ENCODE measurements around the gene DLGAP3. TPM values are rescaled to one million over a fixed set of nuclear protein-coding genes. Genes with fewer than 3 reads are reported as not detected.

DLGAP3 gene
- total RNA-seq, 1 experiment from 2014 or later: 7.3 TPM

DNA sequence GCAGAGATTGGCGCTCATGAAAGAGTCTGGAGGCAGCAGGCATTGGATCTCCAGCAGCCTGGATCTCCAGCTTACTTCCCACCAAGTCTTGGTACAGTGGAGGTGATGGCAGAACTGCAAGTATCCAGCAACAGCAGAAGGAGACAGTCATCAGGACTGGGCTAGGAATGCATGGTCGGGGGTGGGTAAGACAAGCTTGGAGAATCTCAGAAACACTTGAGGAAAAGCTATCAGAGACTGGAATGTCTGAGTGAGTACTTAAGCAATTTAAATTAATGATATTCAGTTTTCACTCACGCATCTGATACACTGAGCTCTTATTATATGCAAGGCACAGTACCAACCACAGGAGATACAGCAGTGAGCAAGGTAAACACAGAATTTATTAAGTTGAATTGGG, 45.9 kb upstream of the DLGAP3 start:
- Mint-ChIP-seq H3K27me3 (ENCODE audit: low read depth) (no peaks in the 10 kb centered on the region; the same call in 1 of the 2 replicates), H3K9me3 (no peaks in the 10 kb centered on the region; a peak in 1 of 5 replicates), H3K36me3 (ENCODE audit: insufficient read depth in 1 of 3, low read depth in 3 of 3) (no peaks in the 10 kb centered on the region), H3K4me3 (no peak overlapping the region), H3K27ac (no peak overlapping the region), H3K4me1 (peaks cover 20 to 28% of the 10 kb centered on the region in 2 experiments)
- no peaks in the 10 kb centered on the region for H3K9me3 ChIP-seq (ENCODE audit: control insufficient read depth, low read depth, low read length)
- H2BK15ac ChIP-seq (ENCODE audit: low read depth, low read length): no peak overlapping the region
- no peak overlapping the region for H2AK5ac ChIP-seq (ENCODE audit: insufficient read length, low read length)
- no peak overlapping the region for H3K18ac ChIP-seq (ENCODE audit: insufficient read length, low read depth, low read length)
- no peak overlapping the region for H3K4me2 ChIP-seq (ENCODE audit: insufficient read depth, insufficient read length, low read length)
- no peak overlapping the region for H3K27ac ChIP-seq (ENCODE audit: insufficient read length, low read depth, low read length)
- no peak overlapping the region for H2BK12ac ChIP-seq (ENCODE audit: insufficient read length, low read depth, low read length)
- no peak overlapping the region for H4K5ac ChIP-seq (ENCODE audit: insufficient read length, low read depth, low read length)
- H3K23me2 ChIP-seq (ENCODE audit: insufficient read length, low read depth, low read length, poor library complexity, severe bottlenecking): no peaks in the 10 kb centered on the region
- DNase-seq: no peak
- no peak overlapping the region for H3K9ac ChIP-seq (ENCODE audit: extremely low read depth, insufficient read length, low read length)
- no peak overlapping the region for H3T11ph ChIP-seq (ENCODE audit: low read length)
- H3K79me2 ChIP-seq (ENCODE audit: insufficient read depth, low read length): no peaks in the 10 kb centered on the region
- no peak overlapping the region for H3K14ac ChIP-seq (ENCODE audit: insufficient read depth, low read length)
- no peak overlapping the region for H2BK120ac ChIP-seq (ENCODE audit: low read depth, low read length, poor library complexity, severe bottlenecking)
- no peak overlapping the region for H4K91ac ChIP-seq (ENCODE audit: insufficient read length, low read depth, low read length)
- H3K79me1 ChIP-seq (ENCODE audit: insufficient read depth, low read depth, low read length, poor library complexity, severe bottlenecking): no peaks in the 10 kb centered on the region
- peaks cover 4% of the 10 kb centered on the region; the same call in 1 of the 2 replicates for H3K4me1 ChIP-seq (ENCODE audit: insufficient read depth, low read length)
- H2AFZ ChIP-seq (ENCODE audit: low read length): no peak overlapping the region
- H2BK5ac ChIP-seq (ENCODE audit: insufficient read length, low read length): no peak overlapping the region
- TF ChIP-seq, protein P1, sequence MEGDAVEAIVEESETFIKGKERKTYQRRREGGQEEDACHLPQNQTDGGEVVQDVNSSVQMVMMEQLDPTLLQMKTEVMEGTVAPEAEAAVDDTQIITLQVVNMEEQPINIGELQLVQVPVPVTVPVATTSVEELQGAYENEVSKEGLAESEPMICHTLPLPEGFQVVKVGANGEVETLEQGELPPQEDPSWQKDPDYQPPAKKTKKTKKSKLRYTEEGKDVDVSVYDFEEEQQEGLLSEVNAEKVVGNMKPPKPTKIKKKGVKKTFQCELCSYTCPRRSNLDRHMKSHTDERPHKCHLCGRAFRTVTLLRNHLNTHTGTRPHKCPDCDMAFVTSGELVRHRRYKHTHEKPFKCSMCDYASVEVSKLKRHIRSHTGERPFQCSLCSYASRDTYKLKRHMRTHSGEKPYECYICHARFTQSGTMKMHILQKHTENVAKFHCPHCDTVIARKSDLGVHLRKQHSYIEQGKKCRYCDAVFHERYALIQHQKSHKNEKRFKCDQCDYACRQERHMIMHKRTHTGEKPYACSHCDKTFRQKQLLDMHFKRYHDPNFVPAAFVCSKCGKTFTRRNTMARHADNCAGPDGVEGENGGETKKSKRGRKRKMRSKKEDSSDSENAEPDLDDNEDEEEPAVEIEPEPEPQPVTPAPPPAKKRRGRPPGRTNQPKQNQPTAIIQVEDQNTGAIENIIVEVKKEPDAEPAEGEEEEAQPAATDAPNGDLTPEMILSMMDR (conservative IDR thresholded peaks at IDR 0.05): no peak
- H4K20me1 ChIP-seq (ENCODE audit: control insufficient read depth, insufficient read depth, insufficient read length): no peaks in the 10 kb centered on the region
- no peak overlapping the region for H4K8ac ChIP-seq (replicated peaks; ENCODE audit: insufficient read length, low read depth, low read length)
- WGBS (ENCODE audit: extremely low coverage, insufficient read length, low lambda C conversion rate): no CpG with 5 or more reads among the region's 3 CpGs
- no peak overlapping the region for H3K4ac ChIP-seq (ENCODE audit: low read depth, low read length)
- H3K27me3 ChIP-seq (ENCODE audit: insufficient read depth, low read length): no peaks in the 10 kb centered on the region
- H2BK20ac ChIP-seq (ENCODE audit: low read depth, low read length, poor library complexity, severe bottlenecking): no peak overlapping the region
- H3K23ac ChIP-seq (ENCODE audit: insufficient read length, low read depth, low read length): no peak overlapping the region
- H3K56ac ChIP-seq (ENCODE audit: insufficient read length, low read depth, low read length): no peak overlapping the region
